Measurements from ENCODE around the gene ZNF19. TPM values are rescaled to one million over a fixed set of nuclear protein-coding genes. Genes with fewer than 3 reads are reported as not detected.

ZNF19 gene
- total RNA-seq, 1 donor from 2014 or later: 7.5 TPM

DNA sequence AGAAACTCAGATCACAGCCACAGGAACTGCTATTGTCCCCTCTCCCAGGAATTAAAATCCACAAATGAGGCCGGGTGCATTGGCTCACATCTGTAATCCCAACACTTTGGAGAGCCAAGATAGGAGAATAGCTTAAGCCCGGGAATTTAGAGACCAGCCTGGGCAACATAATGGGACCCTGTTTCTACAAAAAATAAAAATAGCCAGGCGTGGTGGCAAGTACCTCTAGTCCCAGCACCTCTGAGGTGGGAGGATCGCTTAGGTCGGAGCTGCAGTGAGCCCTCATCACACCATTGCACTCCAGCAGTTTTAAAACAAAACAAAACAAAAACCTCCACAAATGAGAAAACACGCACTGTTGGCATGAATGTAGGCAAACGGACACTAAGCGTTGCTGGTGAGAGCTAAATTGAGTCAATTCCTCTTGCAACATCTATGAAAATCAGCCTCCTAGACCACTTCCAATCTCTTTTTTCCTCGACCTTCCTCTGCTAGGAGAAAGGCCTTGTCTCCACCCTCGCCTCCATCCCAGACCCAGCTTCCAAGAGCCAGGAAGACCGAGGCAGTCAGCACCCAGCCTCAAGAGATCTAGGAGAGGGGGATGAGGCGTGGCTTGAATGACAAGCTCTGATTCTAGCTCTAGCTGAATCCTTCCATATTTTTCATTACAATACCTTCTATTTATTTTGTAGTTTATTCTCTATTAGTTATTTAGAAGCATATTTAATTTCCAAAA is 62.1 kb downstream of the ZNF19 start:
- H3K36me3 Mint-ChIP-seq (ENCODE audit: low read depth, unreplicated experiment): peaks cover 9% of the 10 kb centered on the region
- no peak for DNase-seq (ENCODE audit: low spot score)
- no peak overlapping the region for H3K27ac Mint-ChIP-seq (ENCODE audit: unreplicated experiment)
- peaks cover 14% of the 10 kb centered on the region for H3K27me3 Mint-ChIP-seq (ENCODE audit: unreplicated experiment)
- peak overlapping the region; percentile 86 for H3K4me3 Mint-ChIP-seq (ENCODE audit: unreplicated experiment)
- H3K9me3 Mint-ChIP-seq (ENCODE audit: unreplicated experiment): no peaks in the 10 kb centered on the region
- TF ChIP-seq CTCF (IDR thresholded peaks at IDR 0.05; ENCODE audit: unreplicated experiment): no peak
- H3K4me1 Mint-ChIP-seq (ENCODE audit: unreplicated experiment): peaks cover 7% of the 10 kb centered on the region

GRCh38 chr16:71426069-71426879 is 62.9 kb downstream of the ZNF19 start:
- DNase-seq (ENCODE audit: low spot score): peak; percentile 86
- H3K27me3 Mint-ChIP-seq (ENCODE audit: unreplicated experiment): peaks cover 14% of the 10 kb centered on the region
- peaks cover 7% of the 10 kb centered on the region for H3K4me1 Mint-ChIP-seq (ENCODE audit: unreplicated experiment)
- H3K36me3 Mint-ChIP-seq (ENCODE audit: low read depth, unreplicated experiment): peaks cover 9% of the 10 kb centered on the region
- peak overlapping the region; percentile 87 for H3K27ac Mint-ChIP-seq (ENCODE audit: unreplicated experiment)
- H3K4me3 Mint-ChIP-seq (ENCODE audit: unreplicated experiment): peak overlapping the region; percentile 86
- TF ChIP-seq CTCF (IDR thresholded peaks at IDR 0.05; ENCODE audit: unreplicated experiment): no peak
- no peaks in the 10 kb centered on the region for H3K9me3 Mint-ChIP-seq (ENCODE audit: unreplicated experiment)

DNA sequence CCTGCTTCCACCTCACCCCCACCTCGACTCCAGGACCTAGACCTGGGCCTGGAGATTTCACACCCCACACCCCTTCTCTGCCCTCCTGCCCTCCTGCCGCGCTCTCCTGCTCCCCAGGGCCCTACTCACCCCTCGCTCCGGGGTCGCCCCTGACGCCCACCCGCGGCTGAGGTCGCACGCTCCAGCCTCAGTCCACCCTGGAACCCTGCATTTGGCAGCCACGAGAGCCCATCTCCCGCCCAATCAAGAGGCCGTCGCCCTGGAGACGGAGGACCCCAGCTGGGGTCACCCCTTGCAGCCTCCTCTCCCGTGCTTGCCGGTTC is 63.4 kb downstream of the ZNF19 start:
- Mint-ChIP-seq H3K27me3 (ENCODE audit: unreplicated experiment) (peaks cover 14% of the 10 kb centered on the region), H3K9me3 (ENCODE audit: unreplicated experiment) (no peaks in the 10 kb centered on the region), H3K4me3 (ENCODE audit: unreplicated experiment) (peak overlapping the region; percentile 86), H3K27ac (ENCODE audit: unreplicated experiment) (no peak overlapping the region), H3K4me1 (ENCODE audit: unreplicated experiment) (peaks cover 7% of the 10 kb centered on the region), H3K36me3 (ENCODE audit: low read depth, unreplicated experiment) (peaks cover 9% of the 10 kb centered on the region)
- no peak for DNase-seq (ENCODE audit: low spot score)
- no peak for TF ChIP-seq CTCF (IDR thresholded peaks at IDR 0.05; ENCODE audit: unreplicated experiment)

GRCh38 chr16:71424626-71425025 is 64.5 kb downstream of the ZNF19 start:
- H3K4me1 Mint-ChIP-seq (ENCODE audit: unreplicated experiment): peaks cover 7% of the 10 kb centered on the region
- DNase-seq (ENCODE audit: low spot score): no peak
- H3K9me3 Mint-ChIP-seq (ENCODE audit: unreplicated experiment): no peaks in the 10 kb centered on the region
- H3K36me3 Mint-ChIP-seq (ENCODE audit: low read depth, unreplicated experiment): peaks cover 9% of the 10 kb centered on the region
- peak overlapping the region; percentile 74 for H3K4me3 Mint-ChIP-seq (ENCODE audit: unreplicated experiment)
- H3K27ac Mint-ChIP-seq (ENCODE audit: unreplicated experiment): no peak overlapping the region
- H3K27me3 Mint-ChIP-seq (ENCODE audit: unreplicated experiment): peaks cover 13% of the 10 kb centered on the region
- no peak for TF ChIP-seq CTCF (IDR thresholded peaks at IDR 0.05; ENCODE audit: unreplicated experiment)

DNA sequence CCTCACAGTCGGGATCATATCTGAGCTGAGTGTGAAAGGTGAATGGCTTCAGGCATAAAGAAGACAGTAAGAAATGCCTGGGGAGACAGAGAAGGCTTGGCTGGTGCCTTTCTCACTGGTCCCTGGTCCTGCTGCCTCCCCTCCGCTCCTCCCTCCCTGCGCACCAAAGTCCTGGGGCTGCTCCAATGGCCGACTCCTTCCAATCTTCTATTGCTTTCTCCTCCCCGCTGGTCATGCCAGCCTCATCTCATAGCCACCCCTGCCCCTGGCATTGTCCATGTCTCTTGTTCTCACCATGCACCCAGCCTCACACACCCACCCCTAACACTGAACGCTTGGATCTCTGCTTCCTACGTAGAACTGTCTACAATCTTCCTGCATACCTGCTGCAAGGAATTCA is 65.3 kb downstream of the ZNF19 start:
- peaks cover 13% of the 10 kb centered on the region for H3K27me3 Mint-ChIP-seq (ENCODE audit: unreplicated experiment)
- no peak overlapping the region for H3K27ac Mint-ChIP-seq (ENCODE audit: unreplicated experiment)
- peaks cover 9% of the 10 kb centered on the region for H3K36me3 Mint-ChIP-seq (ENCODE audit: low read depth, unreplicated experiment)
- TF ChIP-seq CTCF (IDR thresholded peaks at IDR 0.05; ENCODE audit: unreplicated experiment): no peak
- no peaks in the 10 kb centered on the region for H3K9me3 Mint-ChIP-seq (ENCODE audit: unreplicated experiment)
- DNase-seq (ENCODE audit: low spot score): no peak
- no peak overlapping the region for H3K4me3 Mint-ChIP-seq (ENCODE audit: unreplicated experiment)
- peaks cover 7% of the 10 kb centered on the region for H3K4me1 Mint-ChIP-seq (ENCODE audit: unreplicated experiment)

All from endothelial cell (in vitro differentiated cells).